Ramos (cell line): ENCODE data around the gene CAMK1D.

ENCODE experiments used
- in situ Hi-C: fragments of 300-500 bp; cut with MboI; formaldehyde crosslinking; loops from one replicate; pipeline ENCODE4 v1.14.3; 2022; ENCODE audit warnings: low sequenced_read_pairs; ENCODE audit not compliant: unreplicated experiment

The CAMK1D gene

GRCh38 chr10:12455318-12455717 lies 106.0 kb downstream of the CAMK1D start:
- in situ Hi-C loops, result no loop called here

DNA sequence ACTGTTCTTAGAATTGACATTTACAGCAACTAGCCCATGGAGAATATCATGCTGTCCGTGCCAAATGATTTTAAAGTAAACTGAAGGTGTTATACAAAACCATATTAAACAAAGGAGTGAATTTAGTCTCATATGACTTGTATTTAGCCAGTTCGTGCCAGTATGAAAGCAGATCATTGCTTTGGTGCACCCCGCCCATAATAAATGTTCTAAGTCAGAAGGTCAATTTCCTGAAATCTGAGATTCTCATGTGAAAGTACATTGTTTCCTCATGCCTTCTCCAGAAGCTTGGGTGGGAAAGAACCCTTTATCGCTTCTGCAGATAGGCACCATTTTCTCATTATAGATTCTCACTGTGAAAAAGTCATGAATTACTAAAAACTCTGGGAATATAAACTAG lies 106.4 kb downstream of the CAMK1D start:
- in situ Hi-C loops, result no loop called here

DNA sequence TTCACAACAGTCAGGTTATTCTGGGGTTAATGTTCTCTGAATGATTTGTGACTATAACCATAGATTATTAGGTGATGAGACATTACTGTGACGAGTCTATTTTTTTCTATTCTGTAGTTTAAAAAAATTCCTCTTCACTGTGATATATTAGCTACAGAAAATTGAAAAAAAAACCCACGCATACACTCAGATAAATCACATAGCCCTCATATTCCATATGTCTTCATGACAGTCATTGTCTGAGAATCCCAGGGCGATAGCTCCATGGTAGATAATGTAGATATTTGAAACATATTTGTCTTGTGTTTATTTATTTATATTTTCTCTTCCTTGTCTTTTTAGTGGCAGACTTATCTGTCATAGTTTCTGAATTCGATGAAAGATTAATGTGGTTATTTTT lies 110.0 kb downstream of the CAMK1D start:
- in situ Hi-C loops, result no loop called here

DNA sequence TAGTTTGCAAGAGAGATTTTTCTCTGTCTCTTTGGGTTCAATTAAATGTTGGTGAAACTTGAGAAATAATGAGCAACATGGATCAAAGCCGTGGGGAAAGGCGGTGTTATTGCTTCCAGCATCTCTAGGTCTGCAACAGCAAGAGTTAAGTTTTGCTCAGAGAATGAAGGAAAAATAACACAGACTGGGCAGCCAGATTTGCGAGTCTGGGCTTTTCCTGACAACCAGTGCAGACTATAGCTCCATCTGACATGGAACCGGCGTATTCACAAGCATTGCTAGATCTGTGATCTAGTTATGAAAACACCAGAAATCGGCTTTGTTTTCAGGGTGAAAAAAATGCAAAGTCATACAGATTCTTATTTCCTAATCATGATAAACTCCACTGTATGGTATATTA lies 110.4 kb downstream of the CAMK1D start:
- in situ Hi-C loops, result no loop called here

DNA sequence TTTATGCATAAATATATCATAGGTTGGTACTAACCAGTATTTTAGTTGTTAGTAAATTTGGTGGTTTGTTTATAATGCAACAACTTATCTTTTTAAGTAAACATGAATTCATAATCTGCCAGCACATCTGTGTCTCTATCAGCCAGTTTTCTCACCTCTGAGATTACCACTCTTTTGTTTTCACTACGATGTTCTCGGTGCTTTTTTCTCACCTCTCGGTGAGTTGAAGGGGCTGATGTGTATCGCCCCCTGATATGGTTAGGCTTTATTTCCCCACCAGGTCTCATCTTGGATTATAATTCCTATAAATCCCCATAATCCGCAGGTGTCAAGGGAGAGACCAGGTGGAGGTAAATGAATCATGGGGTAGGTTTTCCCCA lies 114.1 kb downstream of the CAMK1D start:
- in situ Hi-C loops, result no loop called here

GRCh38 chr10:12465385-12466136 lies 116.2 kb downstream of the CAMK1D start:
- in situ Hi-C loops, result no loop called here

- in situ Hi-C loops, result no loop called here
These were observed 117.5 kb downstream of the CAMK1D start for GRCh38 chr10:12466704-12467305.

- in situ Hi-C loops, result no loop called here
These were observed 120.0 kb downstream of the CAMK1D start for GRCh38 chr10:12469345-12469744.

GRCh38 chr10:12470719-12471118 lies 121.4 kb downstream of the CAMK1D start:
- in situ Hi-C loops, result no loop called here

DNA sequence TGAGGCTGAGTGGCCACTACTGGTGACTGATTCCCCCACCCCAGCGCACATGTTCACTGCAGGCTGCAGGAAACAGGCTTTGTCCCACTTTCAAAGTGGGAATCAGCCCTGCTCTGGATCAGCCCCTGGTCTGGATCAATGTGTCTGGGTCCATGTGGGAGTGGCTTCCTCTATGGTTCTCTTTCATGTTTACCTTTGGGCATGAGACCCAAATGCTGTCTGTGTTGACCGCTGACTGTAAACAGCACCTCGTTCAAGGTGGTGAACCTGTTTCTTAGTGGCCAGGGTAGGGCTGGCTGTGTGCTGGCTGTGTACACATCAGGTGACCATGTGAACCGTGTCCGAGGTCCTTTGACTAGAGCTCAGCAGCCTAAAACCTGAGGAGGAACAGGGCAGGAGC lies 121.8 kb downstream of the CAMK1D start:
- in situ Hi-C loops, result no loop called here

- in situ Hi-C loops, result no loop called here
These were observed 124.1 kb downstream of the CAMK1D start for GRCh38 chr10:12473491-12473890.

DNA sequence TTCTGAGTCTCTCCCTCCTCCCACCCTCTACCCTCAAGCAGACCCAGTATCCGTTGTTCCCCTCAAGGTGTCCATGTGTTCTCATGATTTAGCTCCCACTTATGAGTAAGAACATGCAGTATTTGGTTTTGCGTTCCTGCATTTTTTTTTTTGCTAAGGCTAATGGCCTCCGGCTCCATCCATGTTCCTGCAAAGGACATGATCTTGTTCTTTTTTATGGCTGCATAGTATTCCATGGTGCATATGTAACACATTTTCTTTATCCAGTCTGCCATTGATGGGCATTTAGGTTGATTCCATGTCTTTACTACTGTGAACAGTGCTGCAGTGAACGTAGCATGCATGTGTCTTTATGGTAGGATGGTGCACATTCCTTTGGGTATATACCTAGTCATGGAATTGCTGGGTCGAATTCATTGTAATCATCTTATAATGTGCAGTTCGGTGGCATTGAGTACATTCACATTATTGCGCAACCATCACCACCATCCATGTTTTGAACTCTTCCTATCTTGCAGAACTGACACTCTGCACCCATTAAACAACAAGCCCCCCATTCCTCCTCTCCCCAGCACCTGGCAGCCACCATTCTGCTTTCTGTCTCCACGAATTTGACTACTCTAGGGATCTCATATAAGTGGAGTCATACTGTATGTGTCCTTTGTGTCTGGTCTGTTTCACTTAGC lies 125.5 kb downstream of the CAMK1D start:
- in situ Hi-C loops, result no loop called here

DNA sequence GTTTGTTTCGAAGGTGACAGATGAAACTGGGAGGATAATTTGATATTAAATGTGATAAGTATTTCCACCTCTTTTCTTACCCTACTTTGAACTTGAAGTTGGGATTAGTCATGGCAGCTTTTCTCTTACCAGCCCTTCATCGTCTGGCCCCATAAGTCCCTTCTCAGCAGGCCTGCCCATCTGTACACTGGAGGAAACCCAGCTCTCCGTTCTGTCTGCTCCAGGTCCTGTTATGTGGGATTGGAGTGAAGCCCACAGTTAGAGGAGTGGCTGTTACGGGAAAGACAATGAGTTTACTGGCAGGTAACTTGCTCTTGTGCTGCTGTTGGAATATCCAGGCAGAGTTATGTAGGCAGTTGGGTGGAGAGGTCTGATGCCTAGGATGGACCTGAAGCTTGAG lies 127.3 kb downstream of the CAMK1D start:
- in situ Hi-C loops, result no loop called here

GRCh38 chr10:12479437-12479844 lies 130.1 kb downstream of the CAMK1D start:
- in situ Hi-C loops, result no loop called here

GRCh38 chr10:12479924-12480323 lies 130.6 kb downstream of the CAMK1D start:
- in situ Hi-C loops, result no loop called here

GRCh38 chr10:12480440-12480839 lies 131.1 kb downstream of the CAMK1D start:
- in situ Hi-C loops, result no loop called here

DNA sequence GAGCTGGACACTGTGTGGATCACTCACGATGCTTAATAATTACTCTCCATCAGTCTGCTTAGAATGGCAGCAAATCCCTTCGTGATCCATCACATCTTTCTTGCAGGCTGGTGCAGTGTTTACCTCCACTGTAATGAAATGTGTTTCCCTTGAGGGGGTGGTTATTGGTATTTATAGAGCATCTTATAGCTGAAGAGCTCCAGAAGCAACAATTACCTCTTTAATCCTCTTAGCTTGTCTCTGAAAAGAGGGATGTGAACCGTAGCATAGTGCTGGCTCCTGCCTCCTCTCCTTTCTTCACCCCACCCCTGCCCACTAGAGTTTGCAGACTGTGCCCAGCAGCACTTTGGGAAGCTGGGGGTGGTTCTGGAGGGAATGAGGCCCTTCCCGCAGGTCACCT lies 132.6 kb downstream of the CAMK1D start:
- in situ Hi-C loops, result no loop called here

- in situ Hi-C loops, result no loop called here
These were observed 133.2 kb downstream of the CAMK1D start for GRCh38 chr10:12482587-12482986.

DNA sequence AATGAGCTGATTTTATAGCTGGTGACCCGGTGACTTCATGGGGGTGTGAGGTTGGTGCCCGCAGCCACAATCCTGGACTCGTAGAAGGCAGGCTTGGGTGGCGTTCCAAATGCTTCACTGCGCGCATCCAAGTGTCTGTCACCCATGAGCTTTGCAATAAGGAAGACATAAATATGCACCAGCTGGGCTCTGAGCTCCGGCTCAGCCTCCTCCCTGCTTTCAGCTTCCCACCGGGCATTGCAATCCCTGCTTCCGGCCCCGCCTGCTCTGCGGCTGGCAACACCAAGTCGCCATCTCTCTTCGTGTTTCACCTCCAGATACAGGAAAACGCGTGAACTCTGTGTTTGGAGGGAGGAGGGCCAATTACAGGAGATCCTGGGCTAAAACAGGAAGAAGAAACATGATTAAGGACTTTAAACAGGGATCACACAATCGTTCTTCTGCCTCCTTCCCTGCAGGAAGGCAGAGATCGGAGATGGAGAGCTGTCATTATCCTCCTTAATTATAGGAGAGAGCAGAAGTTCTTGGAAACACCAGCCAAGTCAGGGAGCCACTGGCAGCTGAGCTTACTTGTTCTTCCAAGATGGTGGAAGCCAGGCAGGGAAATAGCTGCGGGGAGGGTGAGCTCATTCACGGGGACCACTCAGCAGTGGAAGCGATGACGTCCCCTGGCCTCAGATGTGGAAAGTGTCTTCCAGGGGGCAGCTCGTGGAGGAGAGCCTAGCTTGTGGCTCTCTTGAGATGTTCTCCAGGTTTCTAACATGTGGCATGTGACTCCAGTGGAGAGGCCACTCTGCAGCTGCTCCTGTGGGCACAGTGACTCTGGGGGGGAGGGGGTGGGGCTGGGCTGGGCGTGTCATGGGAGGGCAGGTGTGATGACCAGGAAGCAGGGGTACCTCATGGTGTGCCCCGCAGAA lies 134.9 kb downstream of the CAMK1D start:
- in situ Hi-C loops, result no loop called here

DNA sequence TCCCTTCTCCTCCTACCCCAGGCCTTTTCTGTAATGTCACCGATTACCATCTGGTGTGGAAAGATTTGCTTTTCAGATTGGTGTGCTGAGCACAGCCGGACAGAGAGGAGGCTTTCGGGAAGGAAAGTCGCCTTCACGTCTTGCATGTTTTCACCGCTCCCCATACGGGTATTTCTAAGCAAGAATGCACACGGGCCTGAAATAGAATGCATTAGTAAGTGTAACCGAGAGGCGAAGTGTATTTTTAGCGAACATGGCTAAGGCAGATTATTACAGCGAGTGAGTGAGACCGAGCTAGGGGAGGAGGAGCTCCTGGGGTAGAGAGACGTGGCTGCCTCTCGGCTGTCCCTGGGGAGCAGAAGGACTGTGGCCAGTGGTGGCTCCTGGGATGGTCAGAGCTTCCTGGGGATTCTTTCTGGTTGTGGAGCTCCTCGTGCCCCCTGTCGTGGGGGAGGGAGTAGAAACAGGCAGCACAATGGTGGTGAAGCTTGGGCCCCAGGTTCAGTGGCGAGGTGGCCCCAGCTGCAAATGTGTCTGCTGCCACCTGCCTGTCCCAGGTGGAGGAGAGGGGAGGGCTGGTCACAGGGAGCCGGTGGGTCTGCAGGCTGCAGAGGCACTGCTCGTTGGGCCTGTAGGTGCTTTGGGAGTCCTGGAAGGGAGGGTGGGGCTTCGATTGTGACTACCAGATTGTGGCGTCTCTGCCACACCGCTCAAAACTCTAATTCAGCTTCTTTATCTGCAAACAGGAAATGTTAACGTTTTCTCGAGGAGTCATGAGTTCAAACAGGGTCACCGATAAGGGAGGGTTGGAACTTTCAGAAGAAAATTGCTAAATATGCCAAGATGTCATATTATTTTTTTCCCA lies 135.8 kb downstream of the CAMK1D start:
- in situ Hi-C loops, result no loop called here
